CD4-positive, alpha-beta T cell treated with Interleukin-17A for 1 hour (primary cell): ENCODE results near the gene MYT1.
"Not testable (repeated sequence)": the region's sequence is repeated elsewhere in the genome, so short reads cannot be mapped to it uniquely, and the experiment has no call there.

Source experiments
- DNase-seq: peaks from one replicate; pipeline ENCODE4 v3.0.0-alpha.2; 2020

The MYT1 gene

GRCh38 chr20:64280460-64280843 lies 116.2 kb downstream of the MYT1 start:
- DNase-seq: no peak

DNA sequence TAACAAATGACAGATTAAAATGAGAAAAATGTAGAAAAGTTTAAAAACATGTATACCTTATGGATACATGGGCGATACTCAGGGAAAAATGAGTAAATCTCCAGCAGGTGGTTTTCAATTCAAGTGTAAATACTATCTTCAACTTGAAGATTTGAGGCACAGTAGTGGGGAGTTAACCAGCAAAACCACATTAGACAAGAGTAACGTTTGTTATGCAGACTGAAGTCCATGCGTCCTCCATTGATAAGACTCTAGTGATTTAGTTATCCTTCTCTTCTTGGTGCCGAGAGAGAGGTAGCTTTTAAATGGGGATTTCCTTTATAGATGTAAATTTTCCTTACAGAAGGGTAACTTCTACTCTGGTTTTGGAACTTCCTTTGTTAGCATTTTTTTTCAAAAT lies 119.4 kb downstream of the MYT1 start:
- DNase-seq: no peak

DNA sequence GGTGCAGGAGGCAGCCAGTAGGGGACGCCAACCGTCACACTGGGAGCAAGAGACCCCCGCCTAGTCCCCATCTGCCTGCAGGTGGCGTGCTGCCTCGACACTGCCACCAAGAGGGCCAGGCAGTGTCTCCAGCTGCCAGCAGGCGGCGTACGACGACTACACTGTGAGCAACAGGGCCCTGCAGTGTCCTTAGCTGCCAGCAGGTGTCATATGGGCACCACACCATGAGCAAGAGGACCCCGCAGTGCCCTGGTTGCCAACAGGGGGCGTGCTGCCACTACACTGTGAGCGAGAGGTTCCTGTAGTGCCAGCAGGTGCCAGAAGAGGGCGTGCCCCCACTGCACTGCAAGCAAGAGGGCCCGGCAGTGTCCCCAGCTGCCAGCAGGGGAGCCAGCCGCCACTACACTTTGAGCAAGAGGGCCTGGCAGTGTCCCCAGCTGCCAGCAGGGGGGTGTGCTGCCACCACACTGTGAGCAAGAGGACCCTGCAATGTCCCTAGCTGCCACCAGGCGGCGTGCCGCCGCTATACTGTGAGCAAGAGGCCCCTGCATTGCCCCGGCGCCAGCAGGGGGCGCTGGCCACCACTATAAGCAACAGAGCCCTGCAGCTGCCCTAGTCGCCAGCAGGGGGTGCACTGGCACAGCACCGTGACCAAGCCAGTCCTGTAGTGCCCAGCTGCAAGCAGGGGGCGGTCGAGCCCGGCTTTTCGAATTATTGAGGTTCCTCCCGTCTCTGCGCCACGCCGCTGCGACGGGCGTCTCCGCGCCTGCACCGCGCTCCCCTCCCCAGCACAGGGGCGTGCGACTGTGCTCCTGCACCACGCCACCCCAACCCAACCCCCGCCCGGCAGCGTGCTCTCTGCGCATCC lies 121.6 kb downstream of the MYT1 start:
- peak; percentile 81 for DNase-seq

DNA sequence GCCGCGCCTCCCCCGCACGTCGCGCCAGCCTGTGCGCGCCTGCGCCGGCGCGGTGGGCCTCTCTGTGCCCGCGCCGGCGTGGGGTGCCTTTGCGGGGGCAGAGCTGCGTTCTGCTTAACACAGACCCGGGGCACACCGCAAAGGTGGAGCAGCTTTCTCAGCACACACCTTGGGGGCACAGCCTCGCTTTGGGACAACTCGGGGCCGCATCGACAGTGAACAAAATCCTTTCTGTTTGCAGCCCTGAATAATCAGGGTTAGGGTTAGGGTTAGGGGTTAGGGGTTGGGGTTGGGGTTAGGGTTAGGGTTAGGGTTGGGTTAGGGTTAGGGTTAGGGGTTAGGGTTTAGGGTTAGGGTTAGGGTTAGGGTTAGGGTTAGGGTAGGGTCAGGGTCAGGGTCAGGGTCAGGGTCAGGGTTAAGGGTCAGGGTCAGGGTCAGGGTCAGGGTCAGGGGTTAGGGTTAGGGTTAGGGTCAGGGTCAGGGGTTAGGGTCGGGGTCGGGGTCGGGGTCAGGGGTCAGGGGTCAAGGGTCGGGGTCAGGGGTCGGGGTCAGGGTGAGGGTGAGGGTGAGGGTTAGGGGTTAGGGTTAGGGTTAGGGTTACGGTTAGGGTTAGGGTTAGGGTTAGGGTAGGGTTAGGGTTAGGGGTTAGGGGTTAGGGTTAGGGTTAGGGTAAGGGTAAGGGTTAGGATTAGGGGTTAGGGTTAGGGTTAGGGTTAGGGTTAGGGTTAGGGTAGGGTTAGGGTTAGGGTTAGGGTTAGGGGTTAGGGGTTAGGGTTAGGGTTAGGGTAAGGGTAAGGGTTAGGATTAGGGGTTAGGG lies 122.4 kb downstream of the MYT1 start:
- DNase-seq: not testable (repeated sequence)

- not testable (repeated sequence) for DNase-seq
Observed at GRCh38 chr20:64287264-64287590, 123.0 kb downstream of the MYT1 start.
